ENCODE data around the gene ABCA5.
"Not testable (repeated sequence)": the region's sequence is repeated elsewhere in the genome, so short reads cannot be mapped to it uniquely, and the experiment has no call there.

Gene ABCA5

GRCh38 chr17:69325518-69326376 lies 1.2 kb downstream of the ABCA5 start:
- peak; percentile 8 for DNase-seq

- no peak for DNase-seq
Observed at GRCh38 chr17:69323806-69324205, 3.1 kb downstream of the ABCA5 start.

- no peak for DNase-seq
Observed at GRCh38 chr17:69320908-69321238, 6.1 kb downstream of the ABCA5 start.

DNA sequence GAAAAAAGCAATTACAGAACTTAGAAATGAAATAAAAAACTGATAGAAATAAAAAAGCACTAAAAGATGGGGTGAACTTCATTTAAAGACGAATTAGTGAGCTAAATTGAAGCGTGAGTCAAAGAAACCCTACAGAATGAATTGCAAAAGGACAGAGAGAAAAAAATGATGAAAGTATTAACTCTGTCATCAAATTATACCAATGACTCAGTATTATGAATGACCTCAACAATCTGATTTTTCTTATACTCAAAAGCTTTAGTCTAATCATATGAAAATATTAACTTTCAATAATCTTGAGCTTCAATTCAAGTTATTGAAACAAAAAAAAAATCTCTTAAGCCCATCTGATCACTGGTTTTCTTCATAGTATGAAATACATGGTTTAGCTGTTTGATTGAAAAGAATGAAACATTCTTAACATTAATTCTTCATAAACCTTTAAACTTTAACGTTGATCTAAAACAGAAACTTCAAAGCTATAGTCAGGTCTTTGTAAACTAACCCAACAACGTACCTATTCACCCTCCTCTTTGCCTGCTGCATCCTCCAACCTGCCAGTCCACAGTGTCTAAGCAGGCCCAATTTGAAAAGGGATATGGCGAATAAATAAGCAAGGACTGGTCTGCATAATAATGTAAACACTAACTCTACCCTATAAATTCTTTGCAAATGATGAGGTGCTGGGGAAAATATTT lies 6.6 kb downstream of the ABCA5 start:
- no peak for DNase-seq

DNA sequence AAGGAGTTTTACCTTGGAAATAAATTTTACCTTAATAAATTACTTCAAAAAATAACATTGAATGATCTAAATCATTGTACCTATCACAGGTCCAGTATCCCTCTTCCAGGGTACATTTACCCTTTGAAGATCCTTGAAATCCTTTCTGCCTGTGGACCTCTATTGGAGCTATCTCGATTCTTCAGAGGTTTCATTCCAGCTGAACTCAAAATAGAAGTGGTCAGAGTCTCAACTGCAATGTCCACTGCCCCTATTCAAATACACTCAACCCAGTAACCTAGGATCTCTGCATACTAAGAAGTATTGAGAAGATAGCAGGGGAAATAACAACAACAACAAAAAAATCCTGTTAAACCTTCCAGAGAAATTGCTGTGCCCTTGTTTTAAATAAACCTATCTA lies 9.3 kb downstream of the ABCA5 start:
- DNase-seq, result no peak

DNA sequence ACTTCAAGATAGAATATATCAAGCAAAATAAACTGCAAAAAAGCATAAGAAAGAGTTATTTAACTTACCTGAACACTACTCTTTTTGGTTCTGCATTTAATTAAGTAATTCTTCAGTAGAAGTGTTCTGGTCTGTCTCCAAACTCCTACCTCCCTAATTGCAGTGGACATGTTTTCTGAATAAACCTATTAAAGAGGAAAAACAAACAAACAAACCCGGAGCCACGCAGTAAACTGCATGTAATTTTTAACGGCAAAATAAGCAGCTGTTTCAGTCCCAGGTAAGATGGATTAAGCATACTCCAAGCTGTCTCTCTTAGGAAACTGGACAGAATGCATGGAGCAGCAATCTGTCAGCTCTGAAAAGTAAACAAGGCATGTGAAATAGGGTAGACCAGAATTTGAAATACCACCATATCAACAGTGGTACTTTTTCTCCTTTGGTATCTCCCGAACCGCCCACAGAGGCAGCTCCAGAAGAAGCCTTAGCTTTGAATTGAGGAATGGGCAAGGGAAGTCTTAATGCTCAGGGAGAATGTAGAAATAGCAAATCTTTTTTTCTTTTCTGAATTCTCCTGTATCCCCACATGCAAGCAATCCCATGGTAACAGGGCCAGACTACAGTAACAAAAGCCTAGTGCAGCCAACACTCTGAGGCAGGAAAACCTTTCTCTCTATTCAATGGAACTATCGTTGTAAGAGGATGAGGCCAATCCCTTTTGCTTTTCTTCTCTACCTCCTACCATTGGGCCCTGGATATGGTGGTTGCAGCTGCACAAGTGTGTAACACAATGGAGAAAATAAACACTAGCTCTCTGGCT lies 12.5 kb downstream of the ABCA5 start:
- DNase-seq, result no peak

DNA sequence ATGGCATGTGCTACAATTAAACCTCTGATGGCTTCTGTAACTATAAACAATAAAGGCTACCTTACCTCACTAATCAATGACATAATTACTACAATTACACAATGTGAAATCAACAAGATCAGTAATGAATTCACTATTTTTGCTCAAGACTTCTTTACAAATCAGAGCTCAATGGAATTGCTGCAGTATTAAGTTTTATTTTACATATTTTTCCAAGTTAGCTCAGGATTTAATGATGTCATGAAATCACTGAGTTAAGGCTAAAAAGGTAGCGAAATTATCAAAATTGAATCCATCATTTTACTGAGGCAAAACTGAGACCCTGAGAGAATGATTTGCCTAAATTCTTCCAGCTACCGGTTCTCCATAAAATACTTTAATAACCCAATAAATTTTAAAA lies 21.8 kb downstream of the ABCA5 start:
- no peak for DNase-seq

- no peak for DNase-seq
Observed at GRCh38 chr17:69302682-69303081, 24.3 kb downstream of the ABCA5 start.

DNA sequence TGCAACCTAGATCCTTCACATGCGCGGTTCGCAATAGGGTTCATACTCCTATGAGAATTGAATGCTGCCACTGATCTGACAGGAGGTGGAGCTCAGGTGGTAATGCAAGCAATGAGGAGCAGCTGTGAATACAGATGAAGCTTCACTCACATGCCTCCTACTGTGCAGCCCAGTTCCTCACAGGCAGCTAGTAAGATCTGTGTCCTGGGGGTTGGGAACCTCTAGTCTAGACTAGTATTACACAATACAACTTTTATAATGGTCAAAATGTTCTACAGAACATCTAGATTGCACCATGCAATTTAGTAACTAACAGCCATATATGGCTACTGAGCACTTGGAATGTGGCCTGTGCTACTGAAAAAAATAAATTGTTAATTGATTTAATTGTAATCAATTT lies 26.7 kb downstream of the ABCA5 start:
- DNase-seq, result peak; percentile 36

DNA sequence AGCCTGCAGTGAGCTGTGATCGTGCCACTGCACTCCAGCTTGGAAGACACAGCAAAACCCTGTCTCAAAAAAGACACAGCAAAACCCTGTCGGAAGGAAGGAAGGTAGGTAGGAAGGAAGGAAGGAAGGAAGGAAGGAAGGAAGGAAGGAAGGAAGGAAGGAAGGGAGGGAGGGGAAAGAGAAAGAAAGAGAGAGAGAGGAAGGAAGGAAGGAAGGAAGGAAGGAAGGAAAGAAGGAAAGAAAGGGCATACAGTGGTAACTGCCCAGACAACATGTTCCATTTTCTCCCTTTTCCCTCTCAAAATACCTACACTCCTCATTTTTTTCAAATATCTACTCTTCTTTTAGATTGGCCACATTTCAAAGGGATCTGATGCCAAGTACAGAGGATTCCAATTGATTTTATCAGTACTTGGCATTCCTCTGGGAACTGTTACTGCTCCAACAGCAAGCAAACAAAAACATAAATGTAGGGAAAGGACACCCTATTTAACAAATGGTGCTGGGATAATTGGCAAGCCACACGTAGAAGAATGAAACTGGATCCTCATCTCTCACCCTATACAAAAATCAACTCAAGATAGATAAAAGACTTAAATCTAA lies 28.7 kb downstream of the ABCA5 start:
- not testable (repeated sequence) for DNase-seq

GRCh38 chr17:69287168-69287567 lies 39.8 kb downstream of the ABCA5 start:
- DNase-seq, result no peak

- no peak for DNase-seq
Observed at GRCh38 chr17:69286257-69286656, 40.7 kb downstream of the ABCA5 start.

GRCh38 chr17:69284646-69285045 lies 42.3 kb downstream of the ABCA5 start:
- no peak for DNase-seq

DNA sequence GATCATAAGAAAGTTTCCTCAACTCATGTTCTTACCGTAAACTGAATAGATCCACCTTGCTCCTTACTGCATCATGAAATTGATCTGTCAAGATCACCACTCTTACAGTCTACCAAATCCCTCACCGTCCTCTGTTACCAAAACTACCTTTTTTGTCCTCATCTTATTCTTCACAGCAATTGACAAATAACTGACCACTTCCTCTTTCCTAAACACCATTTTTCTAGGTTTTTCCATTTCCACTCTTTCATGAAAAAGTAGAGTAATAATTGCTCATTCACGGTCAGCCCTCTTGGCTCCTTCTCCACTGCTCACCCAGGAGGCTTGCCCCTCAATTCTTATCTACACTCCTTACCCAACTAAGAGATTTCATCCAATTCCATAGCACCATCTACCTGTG lies 44.9 kb downstream of the ABCA5 start:
- peak; percentile 13 for DNase-seq

GRCh38 chr17:69276279-69276678 lies 50.7 kb downstream of the ABCA5 start:
- DNase-seq, result not testable (repeated sequence)

GRCh38 chr17:69275751-69276150 lies 51.2 kb downstream of the ABCA5 start:
- DNase-seq, result no peak

- no peak for DNase-seq
Observed at GRCh38 chr17:69271023-69271422, 55.9 kb downstream of the ABCA5 start.

DNA sequence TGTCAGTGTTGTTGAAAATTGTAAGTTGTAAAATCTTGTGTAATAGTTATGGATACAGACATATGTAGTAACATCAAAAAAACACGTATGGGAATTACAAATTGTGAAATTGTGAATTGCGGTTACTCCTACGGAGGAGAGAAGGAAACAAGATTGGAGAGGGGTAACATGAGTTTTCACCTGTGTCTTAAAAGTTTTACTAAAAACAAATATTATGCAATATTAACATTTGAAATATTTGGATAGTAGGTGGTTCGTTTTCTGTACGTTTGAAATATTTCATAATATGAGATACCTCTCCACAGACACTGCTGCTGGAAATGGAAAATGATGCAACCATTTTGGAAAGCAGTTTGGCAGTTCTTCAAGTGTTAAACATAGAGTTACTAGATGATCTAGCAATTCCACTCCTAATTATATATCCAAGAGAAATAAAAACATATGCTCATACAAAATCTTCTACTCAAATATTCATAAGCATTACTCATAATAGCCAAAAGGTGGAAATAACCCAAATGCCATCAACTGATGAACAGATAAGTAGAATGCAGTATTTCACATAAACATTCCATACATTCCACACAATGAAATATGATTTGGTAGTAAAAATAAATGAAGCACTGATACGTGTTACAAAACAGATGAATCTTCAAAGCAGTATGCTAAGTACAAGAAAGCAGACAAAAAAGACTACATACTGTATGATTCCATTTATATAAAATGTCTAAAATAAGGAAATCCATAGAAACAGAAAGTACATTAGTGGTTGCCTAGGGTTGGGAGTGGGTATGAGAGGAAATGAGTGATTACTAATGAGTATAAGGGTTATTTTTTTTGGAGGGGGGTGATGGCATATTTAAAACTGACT lies 57.6 kb downstream of the ABCA5 start:
- no peak for DNase-seq

DNA sequence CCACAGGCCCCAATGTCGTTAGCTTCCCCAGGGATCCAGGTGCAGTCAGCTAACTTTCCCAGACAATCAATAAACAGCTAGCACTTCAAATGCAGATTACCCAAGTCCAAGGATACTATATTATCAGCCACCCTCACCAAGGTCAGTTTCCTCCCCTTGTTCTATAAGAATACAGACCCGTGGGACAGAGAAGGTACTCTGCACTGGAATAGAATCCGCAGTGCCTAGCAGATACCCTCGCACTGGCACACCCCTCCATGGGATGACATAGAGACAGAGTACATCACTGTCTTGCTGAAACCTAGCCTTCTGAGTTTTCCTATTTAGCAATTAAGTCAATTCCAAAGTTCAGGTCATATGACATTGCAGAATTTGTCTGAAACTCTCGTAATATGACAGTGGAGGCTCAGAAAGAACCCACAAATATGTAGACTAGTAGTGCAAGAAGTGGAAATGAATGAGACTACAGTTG lies 58.4 kb downstream of the ABCA5 start:
- no peak for DNase-seq

GRCh38 chr17:69267219-69267618 lies 59.7 kb downstream of the ABCA5 start:
- no peak for DNase-seq

DNA sequence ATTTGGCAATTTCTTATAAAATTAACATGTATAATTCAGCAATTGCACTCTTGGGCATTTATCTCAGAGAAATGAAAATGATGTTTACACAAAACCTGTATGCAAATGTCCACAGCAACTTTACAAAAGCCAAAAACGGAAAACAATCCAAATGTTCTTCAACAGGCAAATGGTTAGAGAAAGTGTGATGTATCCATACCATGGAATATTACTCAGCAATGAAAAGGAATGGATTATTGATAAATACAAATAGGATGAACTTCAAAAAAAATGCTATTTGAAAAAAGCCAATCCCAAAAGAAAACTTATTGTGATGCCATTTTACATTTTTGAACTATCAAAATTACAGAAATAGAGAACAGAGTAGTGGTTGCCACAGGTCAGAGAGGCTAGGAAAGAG lies 61.1 kb downstream of the ABCA5 start:
- DNase-seq, result no peak

DNA sequence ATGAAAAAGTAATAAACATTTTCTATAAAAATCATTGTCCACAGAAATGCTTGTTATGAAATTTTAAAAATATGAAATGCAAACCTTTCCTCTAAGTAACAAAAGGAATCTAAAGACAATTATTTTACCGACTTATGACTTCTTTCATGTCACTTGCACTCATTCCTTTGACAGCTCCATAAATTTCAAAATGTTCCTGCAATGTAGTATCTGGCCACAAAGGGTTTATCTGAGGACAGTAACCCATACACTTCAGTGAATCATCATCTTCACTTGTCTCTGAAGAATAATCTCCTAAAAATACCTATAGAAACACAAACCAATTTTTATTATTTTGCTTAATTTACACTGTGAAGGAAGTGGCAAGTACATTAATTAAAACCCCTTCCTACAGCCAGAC lies 72.7 kb downstream of the ABCA5 start:
- DNase-seq, result no peak
